Dermis lymphatic vessel endothelial cell (primary cell): ENCODE results near the gene ALDH1L1. TPM values are rescaled to one million over a fixed set of nuclear protein-coding genes. Genes with fewer than 3 reads are reported as not detected.

Experiments
- total RNA-seq: library from RNA; depleted of rRNA; stranded (reverse); fragments of >200 nt; gene quantifications from 2 replicates; pipeline ENCODE4 v1.2.1, GENCODE V29; 2014

The ALDH1L1 gene
- total RNA-seq = 0.09 TPM in 1 of 2 replicates, not detected in the other

GRCh38 chr3:126180477-126181397, at the start of gene ALDH1L1:
TSS of gene ALDH1L1 (minus strand) at chr3:126180586. CDS start at chr3:126160979, 19,607 bp downstream.

GRCh38 chr3:126083913-126084767, 96.2 kb downstream of the ALDH1L1 start, which contains the start of gene SLC41A3:
TSS of gene SLC41A3 (minus strand) at chr3:126084124. CDS start at chr3:126068219, 15,905 bp downstream.

Other genes starting within 250 kb of the ALDH1L1 start
- gene ROPN1B, start 211.4 kb downstream of the ALDH1L1 start, total RNA-seq = not detected in 2 replicates
- gene SLC41A3, start 96.5 kb downstream of the ALDH1L1 start, total RNA-seq = 104 and 182 TPM in 2 replicates
- 4.3 and 10.7 TPM in 2 replicates for gene KLF15, start 176.8 kb upstream of the ALDH1L1 start, total RNA-seq
- not detected in 2 replicates for gene CFAP100, start 214.3 kb upstream of the ALDH1L1 start, total RNA-seq